Measurements from ENCODE around the gene ECHS1. TPM values are rescaled to one million over a fixed set of nuclear protein-coding genes. Genes with fewer than 3 reads are reported as not detected.

ECHS1 gene
- total and polyA plus RNA-seq, 2 donors (not counting 1 experiment from before 2014, with no cell fraction given) = 19.3 to 29.5 TPM

GRCh38 chr10:133401981-133402725, 29.0 kb upstream of the ECHS1 start:
- Histone ChIP-seq H4K20me1 (ENCODE audit: control insufficient read depth, insufficient read depth, low read length, poor library complexity, severe bottlenecking) (peaks cover 61% of the 10 kb centered on the region), H3K27ac (ENCODE audit: low read length in 2 of 2) (no peak overlapping the region), H2AFZ (ENCODE audit: insufficient read depth, low read depth, low read length, poor library complexity, severe bottlenecking) (no peak overlapping the region), H3K36me3 (replicated peaks in 1 of 2; ENCODE audit: control extremely low read depth in 1 of 2, control insufficient read depth in 1 of 2, extremely low read depth in 1 of 2, insufficient read depth in 2 of 2, low read length in 1 of 2) (peaks cover 3 to 48% of the 10 kb centered on the region in 2 experiments), H3K4me2 (replicated peaks; ENCODE audit: low read depth, low read length, poor library complexity, severe bottlenecking) (no peak overlapping the region), H3K79me2 (ENCODE audit: control insufficient read depth, insufficient read depth, low read length) (peaks cover 18% of the 10 kb centered on the region), H3K9me3 (ENCODE audit: control extremely low read depth in 1 of 3, control insufficient read depth in 2 of 3, insufficient read depth in 1 of 3, low read length in 2 of 3) (peaks cover 0 to 3% (median 0%) of the 10 kb centered on the region in 3 donors), H3K27me3 (replicated peaks in 1 of 4; ENCODE audit: control extremely low read depth in 1 of 4, control insufficient read depth in 3 of 4, insufficient read depth in 4 of 4, low read length in 3 of 4) (no peaks in the 10 kb centered on the region), H3K9ac (ENCODE audit: low read length) (no peak overlapping the region), H3K4me3 (ENCODE audit: control extremely low read depth in 1 of 5, extremely low read depth in 1 of 5, insufficient read depth in 1 of 5, low read depth in 2 of 5, low read length in 4 of 5) (no peak overlapping the region), H3K4me1 (ENCODE audit: control insufficient read depth in 2 of 2, insufficient read depth in 2 of 2, low read length in 2 of 2) (peaks cover 23 to 25% of the 10 kb centered on the region in 2 donors)
- Mint-ChIP-seq H3K27ac (peak overlapping the region; percentile 65), H3K4me3 (no peak overlapping the region), H3K4me1 (peaks cover 55% of the 10 kb centered on the region), H3K9me3 (ENCODE audit: insufficient read depth) (no peaks in the 10 kb centered on the region), H3K27me3 (no peaks in the 10 kb centered on the region)
- intact Hi-C loops (cut with micrococcal nuclease) = loop anchor here (10.0 kb wide), 1 partner anchor 93 kb away; no protein-coding TSS in a partner anchor
- TF ChIP-seq EZH2 (IDR thresholded peaks at IDR 0.05; ENCODE audit: borderline replicate concordance, insufficient read depth, low read depth, low read length, poor library complexity, severe bottlenecking) (no peak), CTCF (IDR thresholded peaks at IDR 0.05) (no peak)
- DNase-seq (no peak), ATAC-seq (ENCODE audit: low read depth) (no peak)
- ChIA-PET POLR2A (interaction anchor here (0.5 kb wide), 1 partner anchor 145 kb away, joined by 3 read pairs; no protein-coding TSS in a partner anchor), CTCF (no interaction called here)
- 99% methylated on average over 15 of the region's 21 CpGs for WGBS (ENCODE audit: insufficient coverage)

- no peaks in the 10 kb centered on the region for H3K27me3 Mint-ChIP-seq
- H3K4me3 Mint-ChIP-seq = peak overlapping the region; percentile 53
- no peak overlapping the region for H3K9ac ChIP-seq (ENCODE audit: low read length)
- ChIA-PET CTCF (interaction anchor here (1.0 kb wide), 1 partner anchor 72 kb away, joined by 10 read pairs; no protein-coding TSS in a partner anchor), POLR2A (no interaction called here)
- ATAC-seq (ENCODE audit: low read depth) (no peak), DNase-seq (no peak)
- 86% methylated on average over 10 of the region's 12 CpGs for WGBS (ENCODE audit: insufficient coverage)
- peaks cover 23 to 25% of the 10 kb centered on the region in 2 donors for H3K4me1 ChIP-seq (ENCODE audit: control insufficient read depth in 2 of 2, insufficient read depth in 2 of 2, low read length in 2 of 2)
- peaks cover 54% of the 10 kb centered on the region for H3K4me1 Mint-ChIP-seq
- intact Hi-C loops (cut with micrococcal nuclease) = loop anchor here (10.0 kb wide), 1 partner anchor 93 kb away; no protein-coding TSS in a partner anchor
- peaks cover 18% of the 10 kb centered on the region for H3K79me2 ChIP-seq (ENCODE audit: control insufficient read depth, insufficient read depth, low read length)
- no peaks in the 10 kb centered on the region for H3K9me3 Mint-ChIP-seq (ENCODE audit: insufficient read depth)
- peaks cover 0 to 3% (median 0%) of the 10 kb centered on the region in 3 donors for H3K9me3 ChIP-seq (ENCODE audit: control extremely low read depth in 1 of 3, control insufficient read depth in 2 of 3, insufficient read depth in 1 of 3, low read length in 2 of 3)
- no peak overlapping the region for H2AFZ ChIP-seq (ENCODE audit: insufficient read depth, low read depth, low read length, poor library complexity, severe bottlenecking)
- TF ChIP-seq EZH2 (IDR thresholded peaks at IDR 0.05; ENCODE audit: borderline replicate concordance, insufficient read depth, low read depth, low read length, poor library complexity, severe bottlenecking) (no peak), CTCF (IDR thresholded peaks at IDR 0.05) (no peak)
- H4K20me1 ChIP-seq (ENCODE audit: control insufficient read depth, insufficient read depth, low read length, poor library complexity, severe bottlenecking) = peaks cover 61% of the 10 kb centered on the region
- peak overlapping the region in 1 of 2 donors; percentile 42 for H3K27ac ChIP-seq (ENCODE audit: low read length in 2 of 2)
- H3K4me3 ChIP-seq (ENCODE audit: control extremely low read depth in 1 of 5, extremely low read depth in 1 of 5, insufficient read depth in 1 of 5, low read depth in 2 of 5, low read length in 4 of 5) = no peak overlapping the region
- peak overlapping the region; percentile 58 for H3K4me2 ChIP-seq (replicated peaks; ENCODE audit: low read depth, low read length, poor library complexity, severe bottlenecking)
- peak overlapping the region; percentile 54 for H3K27ac Mint-ChIP-seq
- H3K27me3 ChIP-seq (replicated peaks in 1 of 4; ENCODE audit: control extremely low read depth in 1 of 4, control insufficient read depth in 3 of 4, insufficient read depth in 4 of 4, low read length in 3 of 4) = no peaks in the 10 kb centered on the region
- H3K36me3 ChIP-seq (replicated peaks in 1 of 2; ENCODE audit: control extremely low read depth in 1 of 2, control insufficient read depth in 1 of 2, extremely low read depth in 1 of 2, insufficient read depth in 2 of 2, low read length in 1 of 2) = peaks cover 2 to 48% of the 10 kb centered on the region in 2 experiments
Observed at GRCh38 chr10:133401500-133401899, 28.3 kb upstream of the ECHS1 start.

Data from B cell (primary cell).